NT2/D1 (cell line): Measurements from ENCODE around the gene KRT35.

Experiments used
- DNase-seq: peaks from one replicate; pipeline ENCODE4 v3.0.0-alpha.2; 2011; ENCODE audit warnings: low read depth, low spot score
- H3K27me3 ChIP-seq: 2 replicates; pipeline ENCODE4 v1.6.0; 2011; ENCODE audit warnings: mild to moderate bottlenecking; ENCODE audit not compliant: insufficient read length, insufficient read depth
- H3K36me3 ChIP-seq: 2 replicates; pipeline ENCODE4 v1.6.1; 2011; ENCODE audit warnings: mild to moderate bottlenecking, low read length, mixed read lengths; ENCODE audit not compliant: insufficient read depth, insufficient read length
- H3K4me1 ChIP-seq: 2 replicates; pipeline ENCODE4 v1.5.1; 2011; ENCODE audit not compliant: insufficient read depth, insufficient read length
- H3K4me3 ChIP-seq: 2 replicates; pipeline ENCODE4 v1.5.1; 2011; ENCODE audit warnings: low read depth; ENCODE audit not compliant: insufficient read length
- H3K9ac ChIP-seq: 2 replicates; pipeline ENCODE4 v1.6.0; 2011; ENCODE audit warnings: low read depth; ENCODE audit not compliant: insufficient read length
- H3K9me3 ChIP-seq: 2 replicates; pipeline ENCODE4 v1.5.1; 2011; ENCODE audit warnings: mild to moderate bottlenecking, low read length; ENCODE audit not compliant: insufficient read depth
- SUZ12 ChIP-seq: IDR thresholded peaks from 2 replicates; pipeline ENCODE4 v1.6.1; 2011; ENCODE audit not compliant: insufficient read length, insufficient read depth; ENCODE audit errors: extremely low read depth
- YY1 ChIP-seq: IDR thresholded peaks from 2 replicates; pipeline ENCODE4 v1.6.1; 2011; ENCODE audit not compliant: insufficient read length, insufficient read depth
- ZNF274 ChIP-seq: IDR thresholded peaks from 2 replicates; pipeline ENCODE4 v1.6.1; 2011; ENCODE audit warnings: mild to moderate bottlenecking, low read depth, low read length

KRT35 gene

GRCh38 chr17:41491476-41491875 lies 10.5 kb upstream of the KRT35 start:
- no peak overlapping the region for H3K4me3 ChIP-seq
- no peaks in the 10 kb centered on the region for H3K27me3 ChIP-seq
- H3K9ac ChIP-seq, result no peak overlapping the region
- H3K4me1 ChIP-seq, result peaks cover 4% of the 10 kb centered on the region
- H3K9me3 ChIP-seq, result no peaks in the 10 kb centered on the region
- no peaks in the 10 kb centered on the region for H3K36me3 ChIP-seq
- TF ChIP-seq ZNF274 (no peak), SUZ12 (no peak), YY1 (no peak)
- no peak for DNase-seq

DNA sequence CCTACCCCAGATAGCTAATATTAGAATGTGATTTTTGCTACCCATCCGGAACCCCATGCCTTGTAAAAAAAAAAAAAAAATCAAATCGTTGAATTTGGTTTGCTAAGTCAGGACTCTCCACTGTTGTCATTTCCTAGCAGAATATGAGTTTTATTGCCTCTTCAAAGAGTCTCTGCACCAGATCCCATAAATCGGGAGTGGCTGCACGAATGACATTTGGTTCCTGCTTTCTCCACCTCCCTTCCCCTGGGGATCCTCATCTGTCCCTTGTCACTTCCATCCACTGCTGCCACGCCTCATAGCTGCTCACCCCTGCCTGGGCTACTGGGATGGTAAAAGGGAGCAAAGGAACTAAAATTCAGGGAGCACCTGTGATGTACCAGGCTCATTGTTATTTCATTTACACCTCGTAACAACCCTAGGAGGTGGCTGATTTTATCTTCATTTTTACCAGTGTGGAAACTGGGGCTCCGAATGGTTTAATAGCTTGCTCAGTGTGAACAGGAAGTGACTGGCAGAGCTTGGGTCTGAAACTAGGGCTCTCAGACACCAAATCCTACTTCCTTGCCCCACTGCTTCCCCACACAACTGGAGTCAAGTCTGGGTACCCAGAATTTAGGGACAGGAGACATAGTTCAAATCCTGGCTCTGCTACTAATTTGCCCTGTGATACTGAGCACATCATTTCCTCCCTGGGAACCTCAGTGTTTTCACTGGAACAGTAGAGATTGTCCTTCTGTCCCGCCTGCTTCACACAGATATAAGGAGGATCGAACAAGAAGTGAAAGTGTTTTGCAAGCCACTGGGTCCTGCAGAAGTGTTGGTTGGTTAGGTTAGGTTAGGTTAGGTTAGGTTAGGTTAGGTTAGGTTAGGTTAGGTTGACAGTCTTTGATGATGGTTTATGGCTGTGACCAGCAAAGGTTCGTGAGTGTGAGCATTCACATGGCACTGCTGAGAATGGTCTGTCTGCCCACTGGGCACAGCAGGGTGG lies 9.3 kb upstream of the KRT35 start:
- no peaks in the 10 kb centered on the region for H3K36me3 ChIP-seq
- peaks cover 2% of the 10 kb centered on the region for H3K4me1 ChIP-seq
- no peak for DNase-seq
- H3K4me3 ChIP-seq, result no peak overlapping the region
- H3K9ac ChIP-seq, result no peak overlapping the region
- no peaks in the 10 kb centered on the region for H3K9me3 ChIP-seq
- TF ChIP-seq ZNF274 (no peak), YY1 (no peak), SUZ12 (no peak)
- no peaks in the 10 kb centered on the region for H3K27me3 ChIP-seq

DNA sequence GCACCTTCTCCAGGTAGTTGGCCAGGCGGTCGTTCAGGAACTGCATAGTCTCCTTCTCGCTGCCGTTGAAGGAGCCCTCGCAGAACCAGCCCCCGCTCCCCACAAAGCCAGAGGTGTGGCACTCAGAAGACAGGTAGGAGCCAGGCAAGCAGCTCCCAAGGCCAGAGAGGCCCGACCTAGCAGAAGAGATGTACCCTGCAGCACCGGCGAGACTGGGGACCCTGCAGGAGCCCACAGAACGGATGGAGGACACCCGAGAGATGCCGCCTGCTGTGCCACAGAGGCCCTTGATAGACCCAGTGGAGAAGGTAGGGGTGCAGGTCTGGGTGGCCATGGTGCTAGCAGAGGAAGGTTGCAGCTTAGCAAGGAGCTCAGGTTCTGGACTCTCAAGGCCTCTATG lies 8.6 kb upstream of the KRT35 start, which contains the start of gene KRT36:
KRT36 (minus strand) TSS at position 380 of the 400 bp plus-strand sequence; CDS start at position 334, 46 bp downstream.
- Histone ChIP-seq H3K36me3 (no peaks in the 10 kb centered on the region), H3K27me3 (no peaks in the 10 kb centered on the region), H3K4me1 (peaks cover 2% of the 10 kb centered on the region), H3K9me3 (no peaks in the 10 kb centered on the region), H3K4me3 (no peak within 1 kb of the TSS), H3K9ac (no peak within 1 kb of the TSS)
- no peak for TF ChIP-seq SUZ12
- no peak for TF ChIP-seq YY1
- TF ChIP-seq ZNF274, result no peak
- DNase-seq, result no peak

DNA sequence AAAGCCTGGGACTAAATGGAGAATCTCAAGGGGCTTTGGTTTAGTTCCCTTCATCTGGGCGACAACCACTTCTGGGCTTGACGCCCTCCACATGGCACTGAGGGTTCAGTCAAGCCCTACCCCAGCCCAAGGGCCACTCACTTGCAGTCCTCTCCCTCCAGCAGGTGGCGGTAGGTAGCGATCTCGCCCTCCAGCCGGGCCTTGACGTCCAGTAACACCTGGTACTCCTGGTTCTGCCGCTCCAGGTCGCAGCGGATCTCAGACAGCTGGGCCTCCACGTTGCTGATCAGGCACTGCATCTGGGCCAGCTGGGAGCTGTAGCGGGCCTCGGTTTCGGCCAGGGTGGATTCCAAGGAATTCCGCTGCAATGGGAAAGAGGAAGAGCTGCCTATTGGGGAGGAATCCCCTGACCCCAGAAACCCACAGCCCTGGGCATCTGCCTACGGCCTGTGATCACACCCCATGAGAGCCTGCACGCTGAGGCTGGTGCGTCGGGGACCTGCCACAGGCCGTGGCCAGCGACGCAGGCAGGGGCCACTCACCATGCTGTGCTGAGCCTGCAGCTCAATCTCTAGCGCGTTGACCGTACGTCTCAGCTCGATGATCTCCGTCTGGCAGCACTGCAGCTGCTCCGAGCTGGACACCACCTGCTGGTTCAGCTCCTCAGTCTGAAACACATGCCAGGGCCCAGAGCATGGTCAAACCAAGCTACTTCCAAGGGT lies 6.0 kb upstream of the KRT35 start:
- TF ChIP-seq YY1 (no peak), ZNF274 (no peak), SUZ12 (no peak)

DNA sequence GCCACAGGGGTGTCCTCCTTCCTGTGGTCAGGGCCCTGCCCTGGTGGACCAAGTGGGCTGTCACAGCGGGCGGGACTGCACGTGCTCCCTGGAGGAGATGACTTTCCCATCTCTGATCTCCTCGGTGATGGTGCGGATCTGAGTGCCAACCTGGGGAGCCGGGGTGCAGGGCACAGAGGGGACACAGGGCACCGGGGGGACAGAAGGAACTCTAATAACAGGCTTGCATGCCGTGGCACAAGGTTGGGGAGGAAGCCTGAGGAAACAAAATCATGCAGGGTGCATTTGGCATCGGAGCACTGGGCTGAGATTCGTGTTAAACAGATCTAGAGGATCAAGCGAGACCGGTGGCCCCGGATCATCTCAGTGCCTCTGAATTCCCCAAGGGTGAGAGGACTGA lies 5.4 kb upstream of the KRT35 start:
- Histone ChIP-seq H3K27me3 (no peaks in the 10 kb centered on the region), H3K4me1 (no peaks in the 10 kb centered on the region), H3K9me3 (no peaks in the 10 kb centered on the region), H3K36me3 (no peaks in the 10 kb centered on the region), H3K4me3 (no peak overlapping the region), H3K9ac (no peak overlapping the region)
- no peak for DNase-seq
- TF ChIP-seq SUZ12 (no peak), YY1 (no peak), ZNF274 (no peak)

More for the DNA sequence above, 6.0 kb upstream of the KRT35 start:
- no peak overlapping the region for H3K9ac ChIP-seq
- no peak for DNase-seq
- no peaks in the 10 kb centered on the region for H3K9me3 ChIP-seq
- no peak overlapping the region for H3K4me3 ChIP-seq
- H3K27me3 ChIP-seq, result no peaks in the 10 kb centered on the region
- H3K36me3 ChIP-seq, result no peaks in the 10 kb centered on the region
- H3K4me1 ChIP-seq, result no peaks in the 10 kb centered on the region

- Histone ChIP-seq H3K9ac (no peak overlapping the region), H3K9me3 (no peaks in the 10 kb centered on the region), H3K27me3 (no peaks in the 10 kb centered on the region), H3K4me1 (no peaks in the 10 kb centered on the region), H3K4me3 (no peak overlapping the region), H3K36me3 (no peaks in the 10 kb centered on the region)
- no peak for DNase-seq
- TF ChIP-seq ZNF274, result no peak
- no peak for TF ChIP-seq SUZ12
- TF ChIP-seq YY1, result no peak
Observed at GRCh38 chr17:41484920-41485904, 4.3 kb upstream of the KRT35 start.
